Uterus (tissue), 4 donors: ENCODE measurements around the gene CSNK1A1L. TPM values are rescaled to one million over a fixed set of nuclear protein-coding genes. Genes with fewer than 3 reads are reported as not detected.

Experiments used
- DNase-seq, 2 donors: peaks; one replicate each; pipeline ENCODE4 v3.0.0-alpha.2; 2019 to 2020
- H3K27ac ChIP-seq, 2 donors: fragments of 200-600 bp; sonication (generic); 1 replicate in 1 of 2; 2 replicates in 1 of 2; pipeline ENCODE4 v1.5.1; 2016 to 2018
- H3K27me3 ChIP-seq, 2 donors: fragments of 200-600 bp; sonication (generic); one replicate each; pipeline ENCODE4 v1.5.1; 2018 to 2019; ENCODE audit warnings: control low read depth in 1 of 2
- H3K36me3 ChIP-seq, 2 donors: fragments of 200-600 bp; sonication (generic); one replicate each; pipeline ENCODE4 v1.5.1; 2019; ENCODE audit warnings: control low read depth in 1 of 2
- H3K4me1 ChIP-seq, 2 donors: fragments of 200-600 bp; sonication (generic); one replicate each; pipeline ENCODE4 v1.5.1; 2018 to 2019; ENCODE audit warnings: control low read depth in 1 of 2
- H3K4me3 ChIP-seq, 2 donors: fragments of 200-600 bp; sonication (generic); 1 replicate in 1 of 2; 2 replicates in 1 of 2; pipeline ENCODE4 v1.5.1; 2018 to 2019; ENCODE audit warnings: mild to moderate bottlenecking in 1 of 2
- H3K9me3 ChIP-seq, 2 donors: fragments of 200-600 bp; sonication (generic); one replicate each; pipeline ENCODE4 v1.5.1; 2019; ENCODE audit warnings: control low read depth in 1 of 2
- CTCF ChIP-seq, 4 experiments: fragments of 200-600 bp in 2 of 4; fragments of 450-650 bp in 2 of 4; sonication (generic) in 2 of 4; IDR thresholded peaks; one replicate each; pipeline ENCODE4 v1.5.1; 2016 to 2019; ENCODE audit warnings: antibody characterized with exemption in 4 of 4, mild to moderate bottlenecking in 2 of 4, moderate library complexity in 1 of 4
- POLR2A ChIP-seq, 2 donors: fragments of 450-650 bp; IDR thresholded peaks; one replicate each; pipeline ENCODE4 v1.6.1; 2016; ENCODE audit warnings: antibody characterized with exemption in 2 of 2, mild to moderate bottlenecking in 1 of 2, moderate library complexity in 1 of 2
- intact Hi-C: fragments of 100-400 bp; cut with DNase I; formaldehyde crosslinking; loops from one replicate; pipeline ENCODE4 v1.15.1; 2023; ENCODE audit warnings: low total_unique reads
- total RNA-seq, 4 donors: library from RNA; depleted of rRNA in 3 of 4; stranded (reverse); fragments of >200 nt in 3 of 4; gene quantifications; one replicate each; pipeline versions ENCODE4 v1.1.0 to v1.2.4, GENCODE V29; 2014 to 2023
- donor health status: DM: yes; HTN: yes; CAD: no.

Gene CSNK1A1L
- total RNA-seq, 4 donors from 2014 or later: not detected

GRCh38 chr13:37070145-37070695 is 35.2 kb downstream of the CSNK1A1L start:
- H3K27ac ChIP-seq: no peak overlapping the region
- no peak for TF ChIP-seq CTCF (IDR thresholded peaks at IDR 0.05)
- no peak for TF ChIP-seq POLR2A (IDR thresholded peaks at IDR 0.05)
- DNase-seq: no peak
- no peaks in the 10 kb centered on the region for H3K9me3 ChIP-seq
- intact Hi-C loops: no loop called here
- no peaks in the 10 kb centered on the region for H3K27me3 ChIP-seq
- H3K4me3 ChIP-seq: no peak overlapping the region
- H3K36me3 ChIP-seq: no peaks in the 10 kb centered on the region
- no peaks in the 10 kb centered on the region for H3K4me1 ChIP-seq

DNA sequence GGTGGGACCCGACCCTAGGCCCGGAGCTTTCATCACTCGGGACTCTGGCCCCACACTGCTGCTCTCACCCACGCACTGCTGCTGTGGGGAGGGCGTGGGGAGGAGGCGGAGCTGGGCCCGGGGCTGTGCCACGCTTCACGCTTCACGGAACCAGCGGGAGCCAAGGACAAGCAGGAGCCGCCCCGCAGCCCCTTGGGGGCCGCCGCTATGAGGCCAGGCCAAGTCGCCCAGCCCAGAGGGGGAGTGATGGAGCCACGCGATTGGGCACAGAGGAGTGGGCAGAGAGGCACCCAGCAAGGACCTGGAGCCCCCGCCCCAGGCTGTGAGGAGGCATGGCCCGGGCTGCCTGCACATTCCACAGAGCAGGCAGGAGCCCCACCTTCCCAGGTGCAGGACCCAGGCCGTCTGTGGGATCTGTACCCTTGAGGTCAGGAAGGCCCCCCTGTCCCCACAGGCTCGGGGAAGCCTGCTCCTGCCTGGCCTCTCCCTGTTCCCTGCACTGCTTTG is 35.8 kb downstream of the CSNK1A1L start:
- no peaks in the 10 kb centered on the region for H3K9me3 ChIP-seq
- H3K27ac ChIP-seq: no peak overlapping the region
- no peak for TF ChIP-seq POLR2A (IDR thresholded peaks at IDR 0.05)
- no peak for TF ChIP-seq CTCF (IDR thresholded peaks at IDR 0.05)
- intact Hi-C loops: no loop called here
- H3K36me3 ChIP-seq: no peaks in the 10 kb centered on the region
- no peaks in the 10 kb centered on the region for H3K27me3 ChIP-seq
- H3K4me1 ChIP-seq: no peaks in the 10 kb centered on the region
- DNase-seq: no peak
- no peak overlapping the region for H3K4me3 ChIP-seq

GRCh38 chr13:37068962-37069361 is 36.5 kb downstream of the CSNK1A1L start:
- no peaks in the 10 kb centered on the region for H3K9me3 ChIP-seq
- no peak overlapping the region for H3K27ac ChIP-seq
- no peak for TF ChIP-seq POLR2A (IDR thresholded peaks at IDR 0.05)
- no peak for TF ChIP-seq CTCF (IDR thresholded peaks at IDR 0.05)
- no peaks in the 10 kb centered on the region for H3K4me1 ChIP-seq
- H3K36me3 ChIP-seq: no peaks in the 10 kb centered on the region
- intact Hi-C loops: no loop called here
- H3K27me3 ChIP-seq: no peaks in the 10 kb centered on the region
- H3K4me3 ChIP-seq: no peak overlapping the region
- DNase-seq: no peak

DNA sequence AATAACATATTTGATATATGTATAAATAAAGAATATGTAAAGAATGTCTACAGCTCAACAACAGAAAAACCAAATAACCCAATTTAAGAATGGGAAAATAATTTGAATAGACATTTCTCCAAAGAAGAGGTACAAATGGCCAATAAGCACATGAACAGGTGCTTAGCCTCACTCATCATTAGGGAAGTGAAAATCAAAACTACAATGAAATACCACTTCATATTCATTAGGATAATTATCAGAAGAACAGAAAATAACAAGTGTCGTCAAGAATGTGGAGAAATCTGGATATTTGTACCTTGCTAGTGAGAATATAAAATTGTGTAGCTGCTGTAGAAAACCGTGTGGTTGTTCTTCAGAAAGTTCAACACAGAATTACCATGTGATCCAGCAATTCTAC is 37.6 kb downstream of the CSNK1A1L start:
- no peaks in the 10 kb centered on the region for H3K4me1 ChIP-seq
- no peak overlapping the region for H3K4me3 ChIP-seq
- H3K27ac ChIP-seq: no peak overlapping the region
- H3K27me3 ChIP-seq: no peaks in the 10 kb centered on the region
- H3K9me3 ChIP-seq: no peaks in the 10 kb centered on the region
- TF ChIP-seq CTCF (IDR thresholded peaks at IDR 0.05) (no peak), POLR2A (IDR thresholded peaks at IDR 0.05) (no peak)
- intact Hi-C loops: no loop called here
- H3K36me3 ChIP-seq: no peaks in the 10 kb centered on the region
- DNase-seq: no peak

GRCh38 chr13:37065890-37066526 is 39.5 kb downstream of the CSNK1A1L start:
- Histone ChIP-seq H3K27ac (no peak overlapping the region), H3K27me3 (no peaks in the 10 kb centered on the region), H3K4me1 (no peaks in the 10 kb centered on the region), H3K36me3 (no peaks in the 10 kb centered on the region), H3K4me3 (no peak overlapping the region), H3K9me3 (no peaks in the 10 kb centered on the region)
- DNase-seq: no peak
- TF ChIP-seq CTCF (IDR thresholded peaks at IDR 0.05) (no peak), POLR2A (IDR thresholded peaks at IDR 0.05) (no peak)
- intact Hi-C loops: no loop called here
